Kidney epithelial cell (primary cell): ENCODE data around the gene GAL3ST3. TPM values are rescaled to one million over a fixed set of nuclear protein-coding genes. Genes with fewer than 3 reads are reported as not detected.

ENCODE experiments used
- DNase-seq: peaks from one replicate; pipeline ENCODE4 v3.0.0-alpha.2; 2010; ENCODE audit warnings: low read depth
- H3K27me3 ChIP-seq: 2 replicates; pipeline ENCODE4 v1.6.0; 2011; ENCODE audit warnings: low read length; ENCODE audit not compliant: control insufficient read depth, insufficient read depth
- H3K36me3 ChIP-seq: 2 replicates; pipeline ENCODE4 v1.5.1; 2011; ENCODE audit warnings: low read length; ENCODE audit not compliant: control insufficient read depth, insufficient read depth
- H3K4me3 ChIP-seq: 2 replicates; pipeline ENCODE4 v1.5.1; 2011; ENCODE audit warnings: low read depth, mild to moderate bottlenecking, control low read depth, low read length
- total RNA-seq: library from RNA; depleted of rRNA; stranded (reverse); fragments of >200 nt; gene quantifications from 2 replicates; pipeline ENCODE4 v1.2.3, GENCODE V29; 2015
- TF ChIP-seq, protein P1 (sequence below): IDR thresholded peaks from 2 replicates; pipeline ENCODE4 v1.5.1; 2011; ENCODE audit warnings: mild to moderate bottlenecking, moderate library complexity, low read length, control low read depth, inconsistent platforms; ENCODE audit not compliant: insufficient read depth, poor library complexity, severe bottlenecking

GAL3ST3 gene
- total RNA-seq, 1 donor from 2014 or later = 4.4 TPM

GRCh38 chr11:66020618-66021357 lies 28.2 kb downstream of the GAL3ST3 start:
- TF ChIP-seq, protein P1, sequence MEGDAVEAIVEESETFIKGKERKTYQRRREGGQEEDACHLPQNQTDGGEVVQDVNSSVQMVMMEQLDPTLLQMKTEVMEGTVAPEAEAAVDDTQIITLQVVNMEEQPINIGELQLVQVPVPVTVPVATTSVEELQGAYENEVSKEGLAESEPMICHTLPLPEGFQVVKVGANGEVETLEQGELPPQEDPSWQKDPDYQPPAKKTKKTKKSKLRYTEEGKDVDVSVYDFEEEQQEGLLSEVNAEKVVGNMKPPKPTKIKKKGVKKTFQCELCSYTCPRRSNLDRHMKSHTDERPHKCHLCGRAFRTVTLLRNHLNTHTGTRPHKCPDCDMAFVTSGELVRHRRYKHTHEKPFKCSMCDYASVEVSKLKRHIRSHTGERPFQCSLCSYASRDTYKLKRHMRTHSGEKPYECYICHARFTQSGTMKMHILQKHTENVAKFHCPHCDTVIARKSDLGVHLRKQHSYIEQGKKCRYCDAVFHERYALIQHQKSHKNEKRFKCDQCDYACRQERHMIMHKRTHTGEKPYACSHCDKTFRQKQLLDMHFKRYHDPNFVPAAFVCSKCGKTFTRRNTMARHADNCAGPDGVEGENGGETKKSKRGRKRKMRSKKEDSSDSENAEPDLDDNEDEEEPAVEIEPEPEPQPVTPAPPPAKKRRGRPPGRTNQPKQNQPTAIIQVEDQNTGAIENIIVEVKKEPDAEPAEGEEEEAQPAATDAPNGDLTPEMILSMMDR = no peak
- DNase-seq = peak; percentile 63
- no peaks in the 10 kb centered on the region for H3K36me3 ChIP-seq
- no peak overlapping the region for H3K4me3 ChIP-seq
- peaks cover 4% of the 10 kb centered on the region for H3K27me3 ChIP-seq

- Histone ChIP-seq H3K27me3 (peaks cover 4% of the 10 kb centered on the region), H3K36me3 (no peaks in the 10 kb centered on the region), H3K4me3 (no peak overlapping the region)
- TF ChIP-seq, protein P1 = no peak
- DNase-seq = no peak
These were observed 28.7 kb downstream of the GAL3ST3 start for GRCh38 chr11:66020212-66020611.

DNA sequence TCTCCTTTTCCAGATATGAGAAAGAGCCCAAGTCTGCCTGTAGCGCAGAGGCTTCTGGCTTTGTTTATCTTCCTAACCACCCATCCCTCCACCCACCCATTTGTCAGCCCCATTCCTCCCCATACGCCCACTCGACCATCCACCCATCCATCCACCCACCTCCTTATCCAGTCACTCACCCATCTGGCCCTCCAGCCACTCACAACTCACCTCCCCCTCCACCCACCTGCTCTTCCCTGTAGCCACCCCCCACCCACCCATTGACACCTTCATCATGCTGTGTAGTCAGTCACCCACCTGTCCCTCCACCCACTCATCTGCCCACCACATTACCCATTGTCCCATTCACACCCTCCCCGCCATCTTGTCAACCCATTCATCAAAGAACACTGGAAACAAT lies 31.6 kb downstream of the GAL3ST3 start:
- Histone ChIP-seq H3K27me3 (no peaks in the 10 kb centered on the region), H3K4me3 (no peak overlapping the region), H3K36me3 (no peaks in the 10 kb centered on the region)
- no peak for DNase-seq
- TF ChIP-seq, protein P1 = no peak

- H3K4me3 ChIP-seq = no peak overlapping the region
- TF ChIP-seq, protein P1 = no peak
- H3K36me3 ChIP-seq = no peaks in the 10 kb centered on the region
- peaks cover 2% of the 10 kb centered on the region for H3K27me3 ChIP-seq
- no peak for DNase-seq
These were observed 32.2 kb downstream of the GAL3ST3 start for GRCh38 chr11:66016793-66017177.

DNA sequence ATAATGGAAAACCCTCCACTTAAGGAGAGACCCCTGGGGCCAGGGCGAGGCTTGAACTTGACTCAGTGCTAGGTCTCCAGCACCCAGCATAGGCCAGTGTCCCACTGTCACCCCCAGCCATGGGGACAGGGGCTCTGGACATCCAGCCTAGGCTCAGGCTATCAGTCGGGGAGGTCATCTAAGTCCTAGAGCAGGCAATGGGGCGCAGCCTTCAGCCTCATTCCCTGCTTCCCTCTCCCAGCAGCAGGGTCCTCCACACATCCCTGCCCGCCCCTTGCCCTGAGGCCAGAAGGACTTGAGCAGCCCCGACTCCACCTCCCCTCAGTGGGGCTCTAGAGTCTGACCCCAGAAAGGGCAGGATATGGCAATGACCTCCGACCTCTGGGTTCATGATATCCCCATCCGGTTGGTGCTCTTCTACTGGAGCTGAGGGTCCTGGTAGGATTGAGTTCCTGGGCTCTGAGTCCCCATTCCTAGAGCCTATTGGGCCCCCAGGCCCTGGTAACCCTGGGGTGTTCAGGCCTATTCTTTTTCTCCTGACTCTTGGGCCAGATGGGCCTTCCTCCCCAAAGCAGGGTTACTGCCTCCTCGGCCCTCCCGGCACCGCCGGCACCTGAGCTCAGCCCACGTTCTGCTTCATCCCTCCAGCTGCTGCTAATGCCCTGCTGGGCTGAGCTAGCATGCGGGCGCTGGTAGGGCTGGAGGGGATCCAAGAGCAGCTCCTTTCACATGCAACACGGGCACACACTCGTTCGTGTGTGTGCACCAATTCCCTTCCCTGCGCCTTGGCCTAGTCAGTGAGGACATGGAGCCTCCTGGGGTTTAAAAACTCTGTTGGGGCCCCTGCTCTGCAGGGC lies 32.8 kb downstream of the GAL3ST3 start:
- peaks cover 2% of the 10 kb centered on the region for H3K27me3 ChIP-seq
- H3K36me3 ChIP-seq = no peaks in the 10 kb centered on the region
- TF ChIP-seq, protein P1 = no peak
- H3K4me3 ChIP-seq = no peak overlapping the region
- DNase-seq = no peak
